GM23338 (cell line): ENCODE results near the gene TLNRD1. TPM values are rescaled to one million over a fixed set of nuclear protein-coding genes. Genes with fewer than 3 reads are reported as not detected.

Source experiments
- ATAC-seq: fragments of 200-7000 bp; cut with Tn5 transposase; 3 replicates; pipeline ENCODE4 v1.9.1; 2020
- DNase-seq: peaks from one replicate; pipeline ENCODE4 v3.0.0-alpha.2; 2015; ENCODE audit warnings: low spot score
- H2AFZ ChIP-seq: fragments of 200-600 bp; sonication (generic); 2 replicates; pipeline ENCODE4 v1.8.0; 2016; ENCODE audit warnings: antibody characterized with exemption, mild to moderate bottlenecking, moderate library complexity
- H3F3A ChIP-seq: fragments of 200-600 bp; sonication (generic); replicated peaks from 2 replicates; pipeline ENCODE4 v1.8.0; 2017; ENCODE audit warnings: antibody characterized with exemption, mixed run types, low read depth
- H3K27ac ChIP-seq: fragments of 200-600 bp; sonication (generic); 2 replicates; pipeline ENCODE4 v1.6.1; 2016; ENCODE audit warnings: low read depth
- H3K27me3 ChIP-seq: fragments of 200-600 bp; sonication (generic); 2 replicates; pipeline ENCODE4 v1.8.0; 2016; ENCODE audit warnings: mild to moderate bottlenecking, mixed run types, moderate library complexity; ENCODE audit not compliant: insufficient read depth
- H3K36me3 ChIP-seq: fragments of 200-600 bp; sonication (generic); 2 replicates; pipeline ENCODE4 v1.8.0; 2016; ENCODE audit warnings: mild to moderate bottlenecking; ENCODE audit not compliant: insufficient read depth
- H3K4me1 ChIP-seq: fragments of 200-600 bp; sonication (generic); 2 replicates; pipeline ENCODE4 v1.8.0; 2016; ENCODE audit warnings: mild to moderate bottlenecking, moderate library complexity; ENCODE audit not compliant: insufficient read depth
- H3K4me2 ChIP-seq: fragments of 200-600 bp; sonication (generic); 2 replicates; pipeline ENCODE4 v1.7.1; 2017; ENCODE audit warnings: mixed run types
- H3K4me3 ChIP-seq: fragments of 200-600 bp; sonication (generic); 2 replicates; pipeline ENCODE4 v1.6.1; 2016; ENCODE audit warnings: mixed run types
- H3K79me2 ChIP-seq: fragments of 200-600 bp; sonication (generic); replicated peaks from 2 replicates; pipeline ENCODE4 v1.8.0; 2017; ENCODE audit warnings: mild to moderate bottlenecking; ENCODE audit not compliant: insufficient read depth
- H3K9me2 ChIP-seq: fragments of 200-600 bp; sonication (generic); 2 replicates; pipeline ENCODE4 v1.8.0; 2017; ENCODE audit not compliant: insufficient read depth
- H4K20me1 ChIP-seq: fragments of 200-600 bp; sonication (generic); replicated peaks from 2 replicates; pipeline ENCODE4 v1.8.0; 2017; ENCODE audit warnings: mild to moderate bottlenecking; ENCODE audit not compliant: insufficient read depth
- H3K27ac Mint-ChIP-seq: 2 replicates; pipeline ENCODE4 v1.8.0; 2020; ENCODE audit warnings: inconsistent platforms, mild to moderate bottlenecking, moderate library complexity, mixed read lengths
- H3K27me3 Mint-ChIP-seq: 3 replicates; pipeline ENCODE4 v1.8.0; 2022; ENCODE audit warnings: low read depth, mild to moderate bottlenecking, moderate library complexity, mixed read lengths, inconsistent platforms; ENCODE audit not compliant: insufficient read depth, poor library complexity
- H3K36me3 Mint-ChIP-seq: 3 replicates; pipeline ENCODE4 v1.8.0; 2021; ENCODE audit warnings: low read depth, mild to moderate bottlenecking, inconsistent platforms, moderate library complexity, mixed read lengths
- H3K4me1 Mint-ChIP-seq: 3 replicates; pipeline ENCODE4 v1.8.0; 2020; ENCODE audit warnings: mild to moderate bottlenecking, inconsistent platforms, mixed read lengths
- H3K4me3 Mint-ChIP-seq: 3 replicates; pipeline ENCODE4 v1.8.0; 2021; ENCODE audit warnings: moderate library complexity, mild to moderate bottlenecking, inconsistent platforms, mixed read lengths
- H3K9me3 Mint-ChIP-seq: 3 replicates; pipeline ENCODE4 v1.8.0; 2020; ENCODE audit warnings: moderate library complexity, mild to moderate bottlenecking, inconsistent platforms, mixed read lengths
- CREB1 ChIP-seq: fragments of 250-450 bp; sonication (Bioruptor Pico); IDR thresholded peaks from 2 replicates; pipeline ENCODE4 v1.5.0; 2020; ENCODE audit warnings: low read depth, mild to moderate bottlenecking, moderate library complexity
- CTCF ChIP-seq, 2 experiments: fragments of 200-600 bp in 1 of 2; sonication (generic) in 1 of 2; conservative IDR thresholded peaks; 2 replicates each; pipeline versions ENCODE4 v1.5.1 to v1.6.1; 2016 to 2017; ENCODE audit warnings: antibody characterized with exemption in 2 of 2, low read depth in 2 of 2, mild to moderate bottlenecking in 2 of 2, moderate library complexity in 1 of 2
- EZH2 ChIP-seq: fragments of 200-600 bp; sonication (generic); IDR thresholded peaks from one replicate; pipeline ENCODE4 v1.8.0; 2017; ENCODE audit warnings: antibody characterized with exemption, mild to moderate bottlenecking, low read depth; ENCODE audit not compliant: unreplicated experiment
- EZH2phosphoT487 ChIP-seq: fragments of 200-600 bp; sonication (generic); IDR thresholded peaks from one replicate; pipeline ENCODE4 v1.8.1; 2018; ENCODE audit warnings: antibody characterized with exemption; ENCODE audit not compliant: unreplicated experiment
- JUNB ChIP-seq: IDR thresholded peaks from one replicate; pipeline ENCODE4 v1.6.1; 2016; ENCODE audit warnings: antibody characterized with exemption; ENCODE audit not compliant: unreplicated experiment
- NANOG ChIP-seq: IDR thresholded peaks from 2 replicates; pipeline ENCODE4 v1.6.1; 2016; ENCODE audit warnings: antibody characterized with exemption, borderline replicate concordance
- POLR2AphosphoS5 ChIP-seq: IDR thresholded peaks from 2 replicates; pipeline ENCODE4 v1.6.1; 2016; ENCODE audit warnings: antibody characterized with exemption, low read depth
- STAT1 ChIP-seq: IDR thresholded peaks from one replicate; pipeline ENCODE4 v1.6.1; 2016; ENCODE audit warnings: antibody characterized with exemption; ENCODE audit not compliant: unreplicated experiment
- ZNF114 ChIP-seq: fragments of 250-450 bp; sonication (Bioruptor Pico); IDR thresholded peaks from 2 replicates; pipeline ENCODE4 v1.5.0; 2020; ENCODE audit warnings: mild to moderate bottlenecking, moderate library complexity
- ZNF331 ChIP-seq: fragments of 250-450 bp; sonication (Bioruptor Pico); IDR thresholded peaks from 2 replicates; pipeline ENCODE4 v1.5.0; 2020; ENCODE audit warnings: low read depth, mild to moderate bottlenecking, moderate library complexity
- ZNF462 ChIP-seq: fragments of 250-450 bp; sonication (Bioruptor Pico); IDR thresholded peaks from 2 replicates; pipeline ENCODE4 v1.5.0; 2020; ENCODE audit warnings: mild to moderate bottlenecking, moderate library complexity
- polyA plus RNA-seq: library from polyadenylated mRNA; unstranded; fragments of >200 nt; fragmentation: Nextera tagmentation; extraction: Ambion mirVana; gene quantifications from 2 replicates; pipeline ENCODE4 v1.2.1, GENCODE V29; 2016
- total RNA-seq: library from RNA; depleted of rRNA; stranded (reverse); fragments of >200 nt; shearing (Covaris generic); gene quantifications from 2 replicates; pipeline ENCODE4 v1.2.3, GENCODE V29; 2014

TLNRD1 gene
- total and polyA plus RNA-seq, 2 experiments from 2014 or later = 6.7 to 27.3 TPM

GRCh38 chr15:81032818-81033217 lies 32.1 kb downstream of the TLNRD1 start:
- Mint-ChIP-seq H3K27ac (no peak overlapping the region), H3K4me3 (no peak overlapping the region), H3K36me3 (peaks cover 11% of the 10 kb centered on the region; the same call in 2 of the 3 replicates), H3K27me3 (peaks cover 2% of the 10 kb centered on the region), H3K9me3 (peaks cover 10% of the 10 kb centered on the region), H3K4me1 (peaks cover 9% of the 10 kb centered on the region)
- Histone ChIP-seq H3K4me3 (no peak overlapping the region), H3K36me3 (no peaks in the 10 kb centered on the region), H3K27ac (no peak overlapping the region), H3F3A (no peaks in the 10 kb centered on the region), H3K9me2 (0 out of 2 replicates have a peak, but pooled peaks cover 2% of the 10 kb centered on the region), H3K4me1 (no peaks in the 10 kb centered on the region), H3K79me2 (no peaks in the 10 kb centered on the region), H2AFZ (no peak overlapping the region), H4K20me1 (no peaks in the 10 kb centered on the region), H3K4me2 (no peak overlapping the region), H3K27me3 (no peaks in the 10 kb centered on the region)
- no peak for TF ChIP-seq EZH2phosphoT487
- DNase-seq = no peak
- ATAC-seq = no peak

GRCh38 chr15:81033508-81033907 lies 32.8 kb downstream of the TLNRD1 start:
- Mint-ChIP-seq H3K4me1 (peaks cover 7% of the 10 kb centered on the region), H3K27ac (no peak overlapping the region)
- TF ChIP-seq EZH2 = no peak
- TF ChIP-seq ZNF462 = no peak
- no peak for TF ChIP-seq STAT1
- no peak for TF ChIP-seq ZNF331 (CRISPR knock-in tag)
- TF ChIP-seq EZH2phosphoT487 = no peak
- no peak for TF ChIP-seq CREB1 (CRISPR knock-in tag)
- TF ChIP-seq NANOG = no peak
- TF ChIP-seq JUNB = no peak
- no peak for TF ChIP-seq CTCF (conservative IDR thresholded peaks at IDR 0.05; ENCODE audit: low read depth in 2 of 2)
- TF ChIP-seq ZNF114 (CRISPR knock-in tag) = no peak
- TF ChIP-seq POLR2AphosphoS5 = no peak

More at GRCh38 chr15:81033508-81033907, 32.8 kb downstream of the TLNRD1 start:
- H3K36me3 ChIP-seq = no peaks in the 10 kb centered on the region
- 0 out of 2 replicates have a peak, but pooled peaks cover 2% of the 10 kb centered on the region for H3K9me2 ChIP-seq
- no peaks in the 10 kb centered on the region for H3F3A ChIP-seq
- H3K4me3 ChIP-seq = no peak overlapping the region
- H3K27me3 Mint-ChIP-seq = peaks cover 2% of the 10 kb centered on the region
- H3K4me2 ChIP-seq = no peak overlapping the region
- DNase-seq = no peak
- no peaks in the 10 kb centered on the region for H3K27me3 ChIP-seq
- no peak overlapping the region for H3K4me3 Mint-ChIP-seq
- no peak overlapping the region for H3K27ac ChIP-seq
- no peaks in the 10 kb centered on the region for H4K20me1 ChIP-seq
- no peak overlapping the region for H2AFZ ChIP-seq
- H3K9me3 Mint-ChIP-seq = peaks cover 10% of the 10 kb centered on the region
- ATAC-seq = no peak
- peaks cover 11% of the 10 kb centered on the region; the same call in 2 of the 3 replicates for H3K36me3 Mint-ChIP-seq
- no peaks in the 10 kb centered on the region for H3K79me2 ChIP-seq
- H3K4me1 ChIP-seq = no peaks in the 10 kb centered on the region
